ENCODE data around the gene MMP19. TPM values are rescaled to one million over a fixed set of nuclear protein-coding genes. Genes with fewer than 3 reads are reported as not detected.
"Not testable (repeated sequence)": the region's sequence is repeated elsewhere in the genome, so short reads cannot be mapped to it uniquely, and the experiment has no call there.

The MMP19 gene
- total RNA-seq, 2 donors from 2014 or later, result 72.9 to 85.0 TPM

- H3K4me1 ChIP-seq (ENCODE audit: control insufficient read depth in 1 of 2, low read depth in 2 of 2), result peaks cover 16 to 50% of the 10 kb centered on the region in 2 donors
- no peaks in the 10 kb centered on the region for H3K9me3 ChIP-seq
- ATAC-seq (ENCODE audit: insufficient number of reproducible peaks, low FRiP score, low read depth), result no peak
- DNase-seq (ENCODE audit: low spot score), result no peak
- H3K27me3 ChIP-seq (replicated peaks; ENCODE audit: insufficient read depth), result no peaks in the 10 kb centered on the region
- peak overlapping the region in 1 of 2 donors; percentile 41 for H3K27ac ChIP-seq
- no peak for TF ChIP-seq CTCF (IDR thresholded peaks at IDR 0.05)
- no peaks in the 10 kb centered on the region for H3K36me3 ChIP-seq
- no peak overlapping the region for H3K4me3 ChIP-seq
These were observed 695 bp upstream of the MMP19 start for GRCh38 chr12:55843431-55843830.

- Histone ChIP-seq H3K9me3 (no peaks in the 10 kb centered on the region), H3K4me3 (peak overlapping the region; percentile 20), H3K36me3 (no peaks in the 10 kb centered on the region), H3K27ac (peak overlapping the region in 1 of 2 donors; percentile 3), H3K4me1 (ENCODE audit: control insufficient read depth in 1 of 2, low read depth in 2 of 2) (peaks cover 2 to 25% of the 10 kb centered on the region in 2 donors), H3K27me3 (replicated peaks; ENCODE audit: insufficient read depth) (no peaks in the 10 kb centered on the region)
- no peak for TF ChIP-seq CTCF (IDR thresholded peaks at IDR 0.05)
- DNase-seq (ENCODE audit: low spot score) (no peak), ATAC-seq (ENCODE audit: insufficient number of reproducible peaks, low FRiP score, low read depth) (no peak)
These were observed 2.0 kb downstream of the MMP19 start for GRCh38 chr12:55840581-55841351.

GRCh38 chr12:55839345-55840140 lies 3.2 kb downstream of the MMP19 start:
- H3K4me3 ChIP-seq, result no peak overlapping the region
- peaks cover 0 to 18% of the 10 kb centered on the region in 2 donors for H3K4me1 ChIP-seq (ENCODE audit: control insufficient read depth in 1 of 2, low read depth in 2 of 2)
- no peak for DNase-seq (ENCODE audit: low spot score)
- no peaks in the 10 kb centered on the region for H3K9me3 ChIP-seq
- no peaks in the 10 kb centered on the region for H3K27me3 ChIP-seq (replicated peaks; ENCODE audit: insufficient read depth)
- no peak overlapping the region for H3K27ac ChIP-seq
- no peaks in the 10 kb centered on the region for H3K36me3 ChIP-seq
- TF ChIP-seq CTCF (IDR thresholded peaks at IDR 0.05), result no peak
- ATAC-seq (ENCODE audit: insufficient number of reproducible peaks, low FRiP score, low read depth), result no peak

GRCh38 chr12:55838361-55838760 lies 4.4 kb downstream of the MMP19 start:
- no peak for DNase-seq (ENCODE audit: low spot score)
- Histone ChIP-seq H3K27me3 (replicated peaks; ENCODE audit: insufficient read depth) (no peaks in the 10 kb centered on the region), H3K36me3 (no peaks in the 10 kb centered on the region), H3K9me3 (no peaks in the 10 kb centered on the region), H3K4me1 (ENCODE audit: control insufficient read depth in 1 of 2, low read depth in 2 of 2) (peaks cover 0 to 17% of the 10 kb centered on the region in 2 donors), H3K4me3 (no peak overlapping the region), H3K27ac (no peak overlapping the region)
- no peak for TF ChIP-seq CTCF (IDR thresholded peaks at IDR 0.05)
- no peak for ATAC-seq (ENCODE audit: insufficient number of reproducible peaks, low FRiP score, low read depth)

- not testable (repeated sequence) for DNase-seq (ENCODE audit: low spot score); H3K27me3 ChIP-seq (replicated peaks; ENCODE audit: insufficient read depth); H3K36me3 ChIP-seq; H3K9me3 ChIP-seq; ATAC-seq (ENCODE audit: insufficient number of reproducible peaks, low FRiP score, low read depth); H3K4me3 ChIP-seq; H3K27ac ChIP-seq
- peaks cover 9 to 24% of the 10 kb centered on the region in 2 donors for H3K4me1 ChIP-seq (ENCODE audit: control insufficient read depth in 1 of 2, low read depth in 2 of 2)
These were observed 8.3 kb downstream of the MMP19 start for GRCh38 chr12:55834400-55834799.

Measured in thoracic aorta (tissue), 2 donors.